ENCODE measurements around the gene PNPLA2.

Gene PNPLA2

DNA sequence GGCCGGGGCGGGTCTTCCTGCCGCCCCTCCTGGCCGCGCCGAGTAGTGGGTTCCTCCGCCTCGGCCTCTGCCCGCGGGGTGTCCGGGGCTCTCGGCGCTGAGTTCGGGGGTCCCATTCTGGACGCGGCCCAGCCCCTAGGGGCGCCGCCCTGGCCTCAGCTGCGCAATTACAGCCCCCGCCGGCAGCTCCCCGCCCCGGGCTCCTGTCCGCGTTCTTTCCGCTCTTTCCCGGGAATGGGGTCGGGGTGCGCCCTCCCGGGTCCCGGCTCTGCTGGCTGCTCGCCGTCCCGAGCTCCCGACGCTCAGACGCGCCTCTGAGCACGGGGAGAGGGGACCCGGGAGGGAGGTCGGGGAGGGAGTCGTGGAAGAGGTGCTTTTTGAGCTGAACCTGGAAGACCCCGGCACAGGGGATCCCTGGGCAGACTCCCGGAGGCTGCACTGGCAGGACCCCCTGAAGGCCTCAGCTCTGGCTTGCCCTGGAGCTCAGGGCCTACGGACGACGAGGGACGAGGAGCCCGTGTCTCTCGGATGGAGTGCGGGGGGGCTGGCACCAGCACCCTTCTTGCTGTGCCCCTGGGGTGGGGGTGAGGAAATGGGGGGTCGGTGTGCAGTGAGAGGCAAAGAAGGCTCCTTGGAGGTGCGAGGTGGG lies 24.5 kb downstream of the PNPLA2 start:
- no peak for TF ChIP-seq CTCF (IDR thresholded peaks at IDR 0.05; ENCODE audit: borderline replicate concordance, control extremely low read depth, extremely low read depth, insufficient read depth, missing control alignments)
- no peak for DNase-seq (ENCODE audit: low spot score)
- in situ Hi-C loops (cut with MboI; ENCODE audit: low sequenced_read_pairs, unreplicated experiment), result loop anchor here (10.0 kb wide), 1 partner anchor 212 kb away; no protein-coding TSS in a partner anchor

GRCh38 chr11:843818-844692 lies 25.3 kb downstream of the PNPLA2 start:
- DNase-seq (ENCODE audit: low spot score), result no peak
- TF ChIP-seq CTCF (IDR thresholded peaks at IDR 0.05; ENCODE audit: borderline replicate concordance, control extremely low read depth, extremely low read depth, insufficient read depth, missing control alignments), result no peak
- in situ Hi-C loops (cut with MboI; ENCODE audit: low sequenced_read_pairs, unreplicated experiment), result loop anchor here (10.0 kb wide), 1 partner anchor 211 kb away; no protein-coding TSS in a partner anchor

GRCh38 chr11:844693-845644 lies 26.3 kb downstream of the PNPLA2 start:
- in situ Hi-C loops (cut with MboI; ENCODE audit: low sequenced_read_pairs, unreplicated experiment), result loop anchor here (10.0 kb wide), 1 partner anchor 210 kb away; no protein-coding TSS in a partner anchor
- peak; percentile 77 for DNase-seq (ENCODE audit: low spot score)
- TF ChIP-seq CTCF (IDR thresholded peaks at IDR 0.05; ENCODE audit: borderline replicate concordance, control extremely low read depth, extremely low read depth, insufficient read depth, missing control alignments), result no peak

- no peak for DNase-seq (ENCODE audit: low spot score)
- in situ Hi-C loops (cut with MboI; ENCODE audit: low sequenced_read_pairs, unreplicated experiment), result loop anchor here (10.0 kb wide), 1 partner anchor 209 kb away; no protein-coding TSS in a partner anchor
- TF ChIP-seq CTCF (IDR thresholded peaks at IDR 0.05; ENCODE audit: borderline replicate concordance, control extremely low read depth, extremely low read depth, insufficient read depth, missing control alignments), result no peak
These were observed 27.3 kb downstream of the PNPLA2 start for GRCh38 chr11:845872-846495.

DNA sequence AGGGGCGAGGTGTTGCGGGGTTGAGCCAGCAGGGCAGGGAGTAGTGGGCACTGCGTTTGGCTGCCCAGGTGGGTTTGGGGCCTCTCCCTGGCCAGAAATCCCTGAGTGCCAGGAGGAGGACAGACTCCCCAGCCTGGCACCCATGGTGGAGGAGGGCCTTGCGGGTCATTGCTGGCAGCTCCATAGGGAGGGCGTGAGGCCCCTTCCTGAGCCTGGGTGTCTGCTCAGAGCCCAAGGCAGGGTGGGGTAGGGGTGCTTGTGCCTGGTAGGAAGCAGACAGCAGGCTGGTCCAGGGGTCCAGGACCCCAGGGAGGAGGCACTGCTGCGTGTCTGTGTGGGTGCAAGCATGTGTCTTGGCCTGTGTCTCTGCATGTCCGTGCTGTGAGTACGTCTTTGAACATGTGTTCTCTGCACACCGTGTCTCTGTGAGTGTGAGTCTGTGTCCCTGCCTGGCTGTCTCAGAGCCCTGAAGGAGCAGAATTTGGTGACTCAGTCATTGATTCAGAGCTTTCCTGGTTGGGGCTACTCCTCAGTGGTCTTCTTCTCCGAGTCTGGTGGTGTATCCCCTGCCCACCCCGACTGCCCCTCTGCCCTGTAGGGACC lies 27.9 kb downstream of the PNPLA2 start:
- in situ Hi-C loops (cut with MboI; ENCODE audit: low sequenced_read_pairs, unreplicated experiment), result loop anchor here (10.0 kb wide), 1 partner anchor 208 kb away; no protein-coding TSS in a partner anchor
- DNase-seq (ENCODE audit: low spot score), result no peak
- TF ChIP-seq CTCF (IDR thresholded peaks at IDR 0.05; ENCODE audit: borderline replicate concordance, control extremely low read depth, extremely low read depth, insufficient read depth, missing control alignments), result no peak

All from GM13976 (cell line).